GM18951 (cell line): Measurements from ENCODE around the gene CNKSR3.

Experiments
- POLR2A ChIP-seq: IDR thresholded peaks from 4 replicates; pipeline ENCODE4 v1.6.1; 2011; ENCODE audit warnings: mild to moderate bottlenecking; ENCODE audit not compliant: insufficient read length, insufficient read depth; ENCODE audit errors: extremely low read depth
- in situ Hi-C: fragments of 300-500 bp; cut with MboI; formaldehyde crosslinking; loops from one replicate; pipeline ENCODE4 v1.12.0; 2022; ENCODE audit warnings: low sequenced_read_pairs, mixed read lengths, inconsistent platforms; ENCODE audit not compliant: unreplicated experiment

CNKSR3 gene

DNA sequence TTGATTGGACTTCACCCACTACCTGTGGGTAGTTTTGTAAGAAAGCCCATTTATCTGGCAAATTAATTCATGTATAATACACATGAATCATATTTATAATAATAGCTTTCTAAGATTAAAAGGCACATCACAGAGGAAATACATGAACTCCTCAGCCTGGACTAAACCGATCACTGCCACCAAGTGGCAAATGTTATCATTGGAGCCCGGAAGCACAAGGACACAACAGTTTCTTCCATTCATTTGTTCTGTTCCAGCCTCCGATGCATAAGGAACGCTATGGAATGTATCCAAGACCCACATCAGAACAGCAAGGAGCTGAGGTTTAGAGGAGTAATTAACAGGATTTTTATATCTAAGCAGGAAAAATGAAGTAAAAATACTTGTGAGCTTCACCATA, 139.9 kb downstream of the CNKSR3 start:
- no peak for TF ChIP-seq POLR2A

DNA sequence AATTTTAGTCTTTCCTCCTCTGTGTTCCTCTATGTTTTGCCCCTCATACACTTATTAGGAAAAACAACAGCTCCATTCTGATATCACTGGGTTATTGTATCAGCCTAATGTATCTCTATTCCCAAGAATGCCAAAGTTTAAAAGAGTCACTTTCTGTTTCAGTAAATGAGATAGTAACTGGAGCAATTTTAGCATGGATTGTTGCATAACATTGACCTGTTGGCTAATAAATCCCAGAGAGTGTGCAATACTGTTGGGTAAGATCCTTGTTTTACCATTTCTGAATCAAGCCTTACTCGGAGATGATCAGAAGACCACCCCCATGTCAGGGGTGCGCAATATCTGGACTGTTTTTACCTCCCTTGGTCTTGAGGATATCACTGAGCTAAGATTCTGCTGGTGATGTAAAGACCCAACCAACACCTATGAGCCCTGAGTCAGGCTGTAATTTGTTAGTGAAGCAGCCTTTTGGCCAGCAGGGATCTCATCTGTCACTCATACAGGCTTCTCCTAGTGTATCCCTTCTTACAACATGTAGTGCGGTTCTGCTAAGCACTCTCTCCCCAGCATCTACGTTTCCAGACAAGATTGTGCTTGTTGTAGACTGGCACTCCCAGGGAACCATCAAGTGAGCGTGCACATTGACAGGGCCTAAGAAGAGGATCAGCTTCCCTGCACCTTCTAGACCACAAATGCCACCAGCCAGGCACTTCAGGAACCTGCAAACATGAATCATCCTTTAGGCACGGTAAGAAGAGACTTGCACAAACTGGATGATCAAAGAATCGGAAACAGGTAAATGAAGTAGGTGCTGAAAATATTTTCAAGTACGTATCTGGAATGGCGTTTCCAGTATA, 142.4 kb downstream of the CNKSR3 start:
- TF ChIP-seq POLR2A: no peak
- in situ Hi-C loops: no loop called here

More for the DNA sequence above, 139.9 kb downstream of the CNKSR3 start:
- in situ Hi-C loops: no loop called here

DNA sequence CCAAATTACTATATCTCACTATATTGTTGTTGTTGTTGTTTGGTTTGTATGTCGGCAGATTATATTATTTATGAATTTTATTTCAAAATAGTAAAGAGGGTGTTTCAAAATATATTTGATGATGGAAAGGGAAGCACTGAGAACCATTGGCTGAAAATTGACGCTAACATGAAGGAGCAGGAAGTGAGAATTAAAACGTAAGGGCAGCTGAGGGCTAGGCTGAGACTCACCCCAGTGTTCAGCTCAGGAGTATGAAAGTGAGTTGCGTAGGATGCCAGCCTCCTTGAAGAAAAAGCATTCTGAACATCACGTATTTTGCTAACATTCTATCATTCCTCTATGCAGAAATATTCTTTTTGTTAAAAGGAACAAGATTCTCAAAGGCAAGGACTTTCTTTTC, 143.1 kb downstream of the CNKSR3 start:
- TF ChIP-seq POLR2A: no peak
- in situ Hi-C loops: no loop called here

- TF ChIP-seq POLR2A: no peak
- in situ Hi-C loops: loop anchor here (5.0 kb wide), 1 partner anchor 202 kb away; no protein-coding TSS in a partner anchor
These were observed 146.7 kb downstream of the CNKSR3 start for GRCh38 chr6:154363821-154364220.

- in situ Hi-C loops: loop anchor here (5.0 kb wide), 1 partner anchor 199 kb away; no protein-coding TSS in a partner anchor
- no peak for TF ChIP-seq POLR2A
These were observed 149.0 kb downstream of the CNKSR3 start for GRCh38 chr6:154361476-154361875.

DNA sequence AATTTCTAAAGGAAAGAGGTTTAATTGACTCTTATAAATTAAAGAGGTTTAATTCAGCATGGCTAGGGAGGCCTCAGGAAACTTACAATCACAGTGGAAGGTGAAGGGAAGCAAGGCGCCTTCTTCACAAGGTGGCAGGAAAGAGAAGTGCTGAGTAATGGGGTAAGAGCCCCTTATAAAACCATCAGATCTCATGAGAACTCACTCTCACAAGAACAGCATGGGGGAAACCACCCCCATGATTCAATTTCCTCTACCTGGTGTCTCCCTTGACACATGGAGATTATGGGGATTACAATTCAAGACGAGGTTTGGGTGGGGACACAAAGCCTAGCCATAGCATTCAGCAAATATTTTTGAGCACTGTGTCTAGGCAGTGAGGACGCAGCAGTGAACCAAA, 150.0 kb downstream of the CNKSR3 start:
- in situ Hi-C loops: loop anchor here (5.0 kb wide), 1 partner anchor 198 kb away; no protein-coding TSS in a partner anchor
- TF ChIP-seq POLR2A: no peak

GRCh38 chr6:154359679-154360078, 150.8 kb downstream of the CNKSR3 start:
- TF ChIP-seq POLR2A: no peak
- in situ Hi-C loops: loop anchor here (5.0 kb wide), 1 partner anchor 197 kb away; no protein-coding TSS in a partner anchor

DNA sequence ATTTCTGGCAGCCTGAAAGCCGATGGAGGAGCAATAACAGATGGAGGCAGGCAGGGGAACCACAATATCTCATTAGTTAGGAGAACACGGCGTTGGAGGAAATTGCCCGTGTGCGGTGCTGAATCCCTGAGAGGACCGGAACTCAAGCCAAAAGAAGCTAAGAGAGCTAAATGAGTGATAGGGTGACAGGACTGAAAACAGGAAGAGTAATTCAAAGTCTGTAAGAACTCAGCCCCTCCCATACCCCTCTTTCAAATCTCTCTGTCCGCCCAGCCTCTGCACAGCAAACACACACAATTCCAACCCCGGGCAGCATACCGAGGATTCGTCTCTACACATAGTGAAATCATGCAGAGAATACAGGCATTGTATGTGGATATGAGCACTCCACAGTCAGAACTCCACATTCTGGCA, 151.3 kb downstream of the CNKSR3 start:
- in situ Hi-C loops: no loop called here
- no peak for TF ChIP-seq POLR2A

- TF ChIP-seq POLR2A: no peak
- in situ Hi-C loops: no loop called here
These were observed 152.4 kb downstream of the CNKSR3 start for GRCh38 chr6:154358019-154358545.

- peak; percentile 39 for TF ChIP-seq POLR2A
- in situ Hi-C loops: no loop called here
These were observed 153.8 kb downstream of the CNKSR3 start, which contains the start of gene IPCEF1 for GRCh38 chr6:154356690-154357089. Gene IPCEF1 (minus strand): TSS chr6:154356803. CDS start chr6:154265947, 90,856 bp downstream.

DNA sequence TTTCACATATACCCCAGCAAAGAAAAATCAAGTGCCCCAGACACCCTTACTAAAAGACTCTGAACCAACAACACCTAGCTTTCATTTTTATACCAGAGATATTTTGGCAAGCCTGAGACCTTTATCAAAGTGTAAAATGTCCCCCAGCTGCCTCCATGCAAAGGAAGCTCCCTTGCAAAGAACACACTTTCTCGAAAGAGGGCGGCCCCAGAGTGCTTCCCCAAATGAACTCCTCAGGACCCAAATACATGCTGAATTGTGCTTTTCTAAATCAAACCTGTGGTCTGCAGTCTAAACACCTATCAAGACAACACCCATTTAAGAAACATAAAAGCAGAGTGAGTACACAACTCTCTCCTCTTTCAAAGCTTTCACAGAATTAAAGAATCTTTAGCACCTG, 154.4 kb downstream of the CNKSR3 start:
- in situ Hi-C loops: no loop called here
- peak; percentile 7 for TF ChIP-seq POLR2A

DNA sequence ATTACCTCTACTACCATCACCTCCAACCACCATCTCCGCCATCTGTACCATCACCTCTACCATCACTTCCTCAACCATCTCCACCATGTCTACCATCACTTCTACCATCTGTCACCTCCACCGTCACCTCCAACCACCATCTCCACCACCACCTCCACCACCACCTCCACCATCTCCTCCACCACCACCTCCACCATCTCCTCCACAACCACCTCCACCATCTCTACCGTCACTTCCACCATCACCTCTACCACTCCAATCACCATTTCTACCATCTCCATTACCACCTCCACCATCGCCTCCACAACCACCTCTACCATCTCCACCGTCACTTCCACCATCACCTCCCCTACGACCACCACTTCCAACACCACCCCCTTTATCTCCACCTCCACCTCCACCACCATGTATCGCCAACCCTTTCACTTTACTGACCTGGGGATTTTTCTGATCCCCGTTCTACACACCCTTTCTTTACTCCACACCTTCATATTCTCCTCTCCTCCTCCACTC, 156.2 kb downstream of the CNKSR3 start:
- no peak for TF ChIP-seq POLR2A
- in situ Hi-C loops: no loop called here

DNA sequence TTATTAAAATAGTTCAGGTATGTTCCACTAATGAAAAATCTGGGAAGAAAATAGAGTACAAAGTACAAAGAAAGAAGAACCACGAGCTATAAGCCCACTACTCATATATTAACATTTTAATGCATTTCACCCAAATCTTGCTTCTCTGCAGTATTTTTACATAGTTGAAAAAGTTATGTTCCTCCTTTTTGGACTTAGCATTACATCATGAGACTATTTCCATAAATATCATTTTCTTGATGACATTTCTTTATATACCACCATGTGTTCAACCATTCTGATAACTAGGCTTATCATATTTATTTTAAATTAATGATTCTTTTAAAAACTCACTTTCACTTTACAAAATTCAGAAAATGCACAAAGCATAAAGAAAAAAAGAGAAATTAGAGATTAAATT, 156.9 kb downstream of the CNKSR3 start:
- in situ Hi-C loops: no loop called here
- TF ChIP-seq POLR2A: no peak
